ENCODE measurements around the gene HSDL1. TPM values are rescaled to one million over a fixed set of nuclear protein-coding genes. Genes with fewer than 3 reads are reported as not detected.
A peak's percentile ranks its signal among the peaks of the same experiment; 100 is the strongest.

The HSDL1 gene
- total and polyA plus RNA-seq, 2 donors (not counting 1 experiment from before 2014, with no cell fraction given): 23.6 to 24.8 TPM

DNA sequence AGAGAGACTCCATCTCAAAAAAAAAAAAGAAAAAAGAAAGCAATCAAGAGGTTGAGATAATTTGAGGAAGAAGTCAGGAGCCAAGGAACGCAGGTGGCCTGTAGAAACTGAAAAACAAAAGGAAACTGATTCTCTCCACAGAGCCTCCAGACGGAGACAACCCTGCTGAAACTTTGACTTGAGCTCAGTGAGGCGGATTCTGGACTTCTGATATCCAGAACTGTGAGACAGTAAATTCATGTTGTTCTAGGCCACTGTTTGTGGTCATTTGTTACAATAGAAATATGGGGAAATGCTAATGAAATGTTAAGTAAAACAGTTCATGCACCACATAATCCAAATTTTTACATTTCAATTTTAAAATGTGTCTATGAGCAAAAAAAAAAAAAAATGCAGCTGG lies 33.5 kb downstream of the HSDL1 start:
- Histone ChIP-seq H3K27ac (ENCODE audit: insufficient read depth, low read length) (no peak overlapping the region), H3K27me3 (ENCODE audit: control insufficient read depth, insufficient read depth, low read length) (no peaks in the 10 kb centered on the region), H4K20me1 (ENCODE audit: control insufficient read depth, extremely low read depth, insufficient read depth, low read length) (no peaks in the 10 kb centered on the region), H2AFZ (ENCODE audit: low read length) (no peak overlapping the region), H3K9me3 (ENCODE audit: control insufficient read depth, insufficient read depth, low read depth, low read length) (no peaks in the 10 kb centered on the region), H3K9ac (ENCODE audit: insufficient read depth, low read length) (no peak overlapping the region), H3K79me2 (ENCODE audit: control insufficient read depth, insufficient read depth, low read length) (peaks cover 56% of the 10 kb centered on the region), H3K4me1 (ENCODE audit: control insufficient read depth, extremely low read depth, insufficient read depth, low read length) (no peaks in the 10 kb centered on the region), H3K4me3 (replicated peaks in 1 of 4; ENCODE audit: control extremely low read depth in 1 of 4, insufficient read depth in 1 of 4, low read depth in 3 of 4, low read length in 4 of 4) (no peak overlapping the region), H3K36me3 (ENCODE audit: control insufficient read depth, insufficient read depth, low read length) (peaks cover 2% of the 10 kb centered on the region), H3K4me2 (ENCODE audit: extremely low read depth, insufficient read depth, low read length) (no peak overlapping the region)
- TF ChIP-seq EZH2 (IDR thresholded peaks at IDR 0.05; ENCODE audit: low read length, missing control alignments) (no peak), CTCF (conservative IDR thresholded peaks at IDR 0.05 in 1 of 2, IDR thresholded peaks at IDR 0.05 in 1 of 2; ENCODE audit: low read depth in 1 of 2, low read length in 2 of 2) (no peak)
- DNase-seq (ENCODE audit: low read depth in 2 of 2): no peak

GRCh38 chr16:84110527-84110926 lies 34.5 kb downstream of the HSDL1 start:
- Histone ChIP-seq H3K4me2 (ENCODE audit: extremely low read depth, insufficient read depth, low read length) (no peak overlapping the region), H3K27me3 (ENCODE audit: control insufficient read depth, insufficient read depth, low read length) (no peaks in the 10 kb centered on the region), H3K9ac (ENCODE audit: insufficient read depth, low read length) (no peak overlapping the region), H3K36me3 (ENCODE audit: control insufficient read depth, insufficient read depth, low read length) (peaks cover 2% of the 10 kb centered on the region), H3K27ac (ENCODE audit: insufficient read depth, low read length) (no peak overlapping the region), H2AFZ (ENCODE audit: low read length) (no peak overlapping the region), H3K4me1 (ENCODE audit: control insufficient read depth, extremely low read depth, insufficient read depth, low read length) (no peaks in the 10 kb centered on the region), H3K4me3 (replicated peaks in 1 of 4; ENCODE audit: control extremely low read depth in 1 of 4, insufficient read depth in 1 of 4, low read depth in 3 of 4, low read length in 4 of 4) (no peak overlapping the region), H3K79me2 (ENCODE audit: control insufficient read depth, insufficient read depth, low read length) (peaks cover 54% of the 10 kb centered on the region), H4K20me1 (ENCODE audit: control insufficient read depth, extremely low read depth, insufficient read depth, low read length) (no peaks in the 10 kb centered on the region), H3K9me3 (ENCODE audit: control insufficient read depth, insufficient read depth, low read depth, low read length) (no peaks in the 10 kb centered on the region)
- TF ChIP-seq EZH2 (IDR thresholded peaks at IDR 0.05; ENCODE audit: low read length, missing control alignments) (no peak), CTCF (conservative IDR thresholded peaks at IDR 0.05 in 1 of 2, IDR thresholded peaks at IDR 0.05 in 1 of 2; ENCODE audit: low read depth in 1 of 2, low read length in 2 of 2) (no peak)
- DNase-seq (ENCODE audit: low read depth in 2 of 2): no peak

GRCh38 chr16:84109598-84110335 lies 35.2 kb downstream of the HSDL1 start:
- Histone ChIP-seq H3K4me2 (ENCODE audit: extremely low read depth, insufficient read depth, low read length) (no peak overlapping the region), H3K79me2 (ENCODE audit: control insufficient read depth, insufficient read depth, low read length) (peaks cover 48% of the 10 kb centered on the region), H4K20me1 (ENCODE audit: control insufficient read depth, extremely low read depth, insufficient read depth, low read length) (no peaks in the 10 kb centered on the region), H3K36me3 (ENCODE audit: control insufficient read depth, insufficient read depth, low read length) (peaks cover 2% of the 10 kb centered on the region), H3K4me3 (replicated peaks in 1 of 4; ENCODE audit: control extremely low read depth in 1 of 4, insufficient read depth in 1 of 4, low read depth in 3 of 4, low read length in 4 of 4) (no peak overlapping the region), H2AFZ (ENCODE audit: low read length) (no peak overlapping the region), H3K27ac (ENCODE audit: insufficient read depth, low read length) (no peak overlapping the region), H3K27me3 (ENCODE audit: control insufficient read depth, insufficient read depth, low read length) (no peaks in the 10 kb centered on the region), H3K9ac (ENCODE audit: insufficient read depth, low read length) (no peak overlapping the region), H3K4me1 (ENCODE audit: control insufficient read depth, extremely low read depth, insufficient read depth, low read length) (no peaks in the 10 kb centered on the region), H3K9me3 (ENCODE audit: control insufficient read depth, insufficient read depth, low read depth, low read length) (no peaks in the 10 kb centered on the region)
- no peak for TF ChIP-seq EZH2 (IDR thresholded peaks at IDR 0.05; ENCODE audit: low read length, missing control alignments)
- no peak for TF ChIP-seq CTCF (conservative IDR thresholded peaks at IDR 0.05 in 1 of 2, IDR thresholded peaks at IDR 0.05 in 1 of 2; ENCODE audit: low read depth in 1 of 2, low read length in 2 of 2)
- DNase-seq (ENCODE audit: low read depth in 2 of 2): peak in 1 of 2 donors; percentile 54

Data from fibroblast of lung (primary cell).